GM12892 (cell line): ENCODE measurements around the gene SLC43A3.

Source experiments
- POLR2A ChIP-seq: IDR thresholded peaks from 2 replicates; pipeline ENCODE4 v1.6.1; 2011; ENCODE audit warnings: low read depth, low read length, control low read depth
- POLR2AphosphoS5 ChIP-seq: IDR thresholded peaks from 2 replicates; pipeline ENCODE4 v1.6.1; 2011; ENCODE audit warnings: low read depth, low read length, control low read depth
- TAF1 ChIP-seq: IDR thresholded peaks from 2 replicates; pipeline ENCODE4 v1.6.1; 2011; ENCODE audit warnings: low read depth, mild to moderate bottlenecking, control low read depth, low read length, borderline replicate concordance

- TF ChIP-seq POLR2AphosphoS5 (no peak), TAF1 (no peak), POLR2A (no peak)
These were observed 784 bp upstream of the SLC43A3 start for GRCh38 chr11:57427727-57428082.
